ENCODE results near the gene FYTTD1. TPM values are rescaled to one million over a fixed set of nuclear protein-coding genes. Genes with fewer than 3 reads are reported as not detected.
"Not testable (repeated sequence)": the region's sequence is repeated elsewhere in the genome, so short reads cannot be mapped to it uniquely, and the experiment has no call there.

The FYTTD1 gene
- total RNA-seq, 3 donors from 2014 or later = 25.1 to 67.2 (median 30.6) TPM

GRCh38 chr3:197722734-197723133 lies 26.9 kb upstream of the FYTTD1 start:
- no peaks in the 10 kb centered on the region for H3K4me1 ChIP-seq (ENCODE audit: low read depth)
- TF ChIP-seq, protein P1, sequence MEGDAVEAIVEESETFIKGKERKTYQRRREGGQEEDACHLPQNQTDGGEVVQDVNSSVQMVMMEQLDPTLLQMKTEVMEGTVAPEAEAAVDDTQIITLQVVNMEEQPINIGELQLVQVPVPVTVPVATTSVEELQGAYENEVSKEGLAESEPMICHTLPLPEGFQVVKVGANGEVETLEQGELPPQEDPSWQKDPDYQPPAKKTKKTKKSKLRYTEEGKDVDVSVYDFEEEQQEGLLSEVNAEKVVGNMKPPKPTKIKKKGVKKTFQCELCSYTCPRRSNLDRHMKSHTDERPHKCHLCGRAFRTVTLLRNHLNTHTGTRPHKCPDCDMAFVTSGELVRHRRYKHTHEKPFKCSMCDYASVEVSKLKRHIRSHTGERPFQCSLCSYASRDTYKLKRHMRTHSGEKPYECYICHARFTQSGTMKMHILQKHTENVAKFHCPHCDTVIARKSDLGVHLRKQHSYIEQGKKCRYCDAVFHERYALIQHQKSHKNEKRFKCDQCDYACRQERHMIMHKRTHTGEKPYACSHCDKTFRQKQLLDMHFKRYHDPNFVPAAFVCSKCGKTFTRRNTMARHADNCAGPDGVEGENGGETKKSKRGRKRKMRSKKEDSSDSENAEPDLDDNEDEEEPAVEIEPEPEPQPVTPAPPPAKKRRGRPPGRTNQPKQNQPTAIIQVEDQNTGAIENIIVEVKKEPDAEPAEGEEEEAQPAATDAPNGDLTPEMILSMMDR (IDR thresholded peaks at IDR 0.05) = no peak
- DNase-seq (no peak), ATAC-seq (no peak)
- H3K4me3 ChIP-seq = no peak overlapping the region
- no peaks in the 10 kb centered on the region for H3K36me3 ChIP-seq (ENCODE audit: low read depth)
- intact Hi-C loops (cut with DNase I, micrococcal nuclease) = no loop called here
- H3K9me3 ChIP-seq = peaks cover 4% of the 10 kb centered on the region

GRCh38 chr3:197727878-197728277 lies 21.8 kb upstream of the FYTTD1 start:
- H3K36me3 ChIP-seq (ENCODE audit: low read depth); intact Hi-C loops (cut with DNase I, micrococcal nuclease); H3K4me3 ChIP-seq; ATAC-seq; H3K4me1 ChIP-seq (ENCODE audit: low read depth); H3K9me3 ChIP-seq; DNase-seq: not testable (repeated sequence)

DNA sequence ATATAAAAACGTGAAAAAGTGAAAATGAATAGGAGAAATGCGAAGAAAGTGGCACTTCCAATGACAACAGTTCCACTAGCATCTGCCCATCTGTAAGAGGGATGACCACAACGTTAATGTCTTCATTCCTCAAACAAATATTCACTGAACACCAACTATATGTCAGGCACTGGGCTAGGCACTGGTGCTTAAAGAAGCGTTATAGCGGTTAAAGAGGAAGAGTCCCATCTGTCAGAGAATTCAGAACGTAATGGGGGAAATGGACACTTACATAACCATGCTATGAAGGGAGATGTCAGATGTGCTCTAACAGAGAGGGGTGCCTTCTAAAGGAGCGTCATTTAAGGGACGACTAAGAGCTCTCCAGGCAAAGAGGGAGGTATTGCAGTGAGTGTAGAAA lies 21.2 kb upstream of the FYTTD1 start:
- H3K4me1 ChIP-seq (ENCODE audit: low read depth) = no peaks in the 10 kb centered on the region
- DNase-seq = no peak
- no peak overlapping the region for H3K4me3 ChIP-seq
- no peaks in the 10 kb centered on the region for H3K9me3 ChIP-seq
- ATAC-seq = no peak
- intact Hi-C loops (cut with DNase I, micrococcal nuclease) = no loop called here
- TF ChIP-seq, protein P1 (IDR thresholded peaks at IDR 0.05) = no peak
- no peaks in the 10 kb centered on the region for H3K36me3 ChIP-seq (ENCODE audit: low read depth)

DNA sequence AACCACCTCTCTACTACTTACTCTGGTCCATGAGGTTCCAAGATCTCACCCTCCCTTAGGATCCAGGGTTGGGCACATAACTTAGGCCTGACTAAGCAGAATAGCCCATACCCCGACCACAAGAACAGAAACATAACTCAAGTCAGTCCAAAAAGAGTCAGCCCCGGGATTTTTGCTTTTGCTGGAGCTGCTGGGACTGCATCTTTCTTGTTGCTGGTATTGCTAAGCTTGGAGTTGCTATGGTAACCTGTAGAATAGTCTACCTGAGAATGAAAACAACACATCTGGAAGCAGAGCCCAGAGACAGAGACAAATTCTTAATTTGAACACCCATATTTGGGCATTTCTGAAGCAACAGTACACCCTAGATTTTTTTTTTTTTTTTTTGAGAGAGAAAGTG lies 19.5 kb upstream of the FYTTD1 start:
- TF ChIP-seq, protein P1 (IDR thresholded peaks at IDR 0.05) = no peak
- intact Hi-C loops (cut with DNase I, micrococcal nuclease) = no loop called here
- peaks cover 2% of the 10 kb centered on the region for H3K4me1 ChIP-seq (ENCODE audit: low read depth)
- H3K36me3 ChIP-seq (ENCODE audit: low read depth) = no peaks in the 10 kb centered on the region
- no peak overlapping the region for H3K4me3 ChIP-seq
- DNase-seq (no peak), ATAC-seq (no peak)
- no peaks in the 10 kb centered on the region for H3K9me3 ChIP-seq

- H3K36me3 ChIP-seq (ENCODE audit: low read depth); intact Hi-C loops (cut with DNase I, micrococcal nuclease); H3K4me3 ChIP-seq; ATAC-seq; H3K4me1 ChIP-seq (ENCODE audit: low read depth); DNase-seq; H3K9me3 ChIP-seq: not testable (repeated sequence)
Observed at GRCh38 chr3:197730770-197731169, 18.9 kb upstream of the FYTTD1 start.

DNA sequence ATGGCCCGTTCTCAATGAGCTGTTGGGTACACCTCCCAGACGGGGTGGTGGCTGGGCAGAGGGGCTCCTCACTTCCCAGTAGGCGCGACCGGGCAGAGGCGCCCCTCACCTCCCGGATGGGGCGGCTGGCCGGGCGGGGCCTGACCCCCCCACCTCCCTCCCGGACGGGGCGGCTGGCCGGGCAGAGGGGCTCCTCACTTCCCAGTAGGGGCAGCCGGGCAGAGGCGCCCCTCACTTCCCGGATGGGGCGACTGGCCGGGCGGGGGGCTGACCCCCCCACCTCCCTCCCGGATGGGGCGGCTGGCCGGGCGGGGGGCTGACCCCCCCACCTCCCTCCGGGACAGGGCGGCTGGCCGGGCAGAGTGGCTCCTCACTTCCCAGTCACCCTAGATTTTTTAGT lies 18.2 kb upstream of the FYTTD1 start:
- H3K4me3 ChIP-seq; ATAC-seq; DNase-seq; H3K36me3 ChIP-seq (ENCODE audit: low read depth); intact Hi-C loops (cut with DNase I, micrococcal nuclease); H3K4me1 ChIP-seq (ENCODE audit: low read depth); H3K9me3 ChIP-seq: not testable (repeated sequence)

GRCh38 chr3:197733042-197733441 lies 16.6 kb upstream of the FYTTD1 start:
- no peaks in the 10 kb centered on the region for H3K9me3 ChIP-seq
- no peak for ATAC-seq
- intact Hi-C loops (cut with DNase I, micrococcal nuclease) = no loop called here
- no peaks in the 10 kb centered on the region for H3K36me3 ChIP-seq (ENCODE audit: low read depth)
- H3K4me3 ChIP-seq = no peak overlapping the region
- TF ChIP-seq, protein P1 (IDR thresholded peaks at IDR 0.05) = no peak
- no peak for DNase-seq
- H3K4me1 ChIP-seq (ENCODE audit: low read depth) = peaks cover 9% of the 10 kb centered on the region

Measured in mucosa of descending colon (tissue), 3 donors.